Thymus (tissue), 11 donors: ENCODE data around the gene ACAD9. TPM values are rescaled to one million over a fixed set of nuclear protein-coding genes. Genes with fewer than 3 reads are reported as not detected.

Source experiments
- DNase-seq, 9 donors: peaks; one replicate each; pipeline ENCODE4 v3.0.0-alpha.2; 2013; ENCODE audit warnings: low spot score in 9 of 9, low read depth in 6 of 9, missing footprints in 1 of 9
- H3K27ac ChIP-seq, 2 donors: one replicate each; pipeline ENCODE4 v1.5.1; 2013; ENCODE audit warnings: control low read depth in 1 of 2, low read depth in 1 of 2, low read length in 1 of 2, mild to moderate bottlenecking in 1 of 2, moderate library complexity in 1 of 2
- H3K27me3 ChIP-seq, 2 donors: one replicate each; pipeline ENCODE4 v1.5.1; 2013; ENCODE audit warnings: low read length in 1 of 2; ENCODE audit not compliant: control insufficient read depth in 2 of 2, insufficient read depth in 1 of 2
- H3K36me3 ChIP-seq, 2 donors: one replicate each; pipeline ENCODE4 v1.5.1; 2013; ENCODE audit warnings: low read length in 1 of 2, mild to moderate bottlenecking in 1 of 2, moderate library complexity in 1 of 2; ENCODE audit not compliant: control insufficient read depth in 2 of 2, insufficient read depth in 2 of 2
- H3K4me1 ChIP-seq, 2 donors: one replicate each; pipeline ENCODE4 v1.5.1; 2013; ENCODE audit warnings: low read length in 2 of 2; ENCODE audit not compliant: control insufficient read depth in 2 of 2, insufficient read depth in 2 of 2
- H3K4me3 ChIP-seq, 2 donors: one replicate each; pipeline ENCODE4 v1.5.1; 2013; ENCODE audit warnings: low read length in 2 of 2, control low read depth in 1 of 2, mild to moderate bottlenecking in 1 of 2
- H3K9me3 ChIP-seq, 2 donors: one replicate each; pipeline ENCODE4 v1.5.1; 2013; ENCODE audit warnings: low read length in 1 of 2, mild to moderate bottlenecking in 1 of 2; ENCODE audit not compliant: control insufficient read depth in 2 of 2, insufficient read depth in 1 of 2
- WGBS: extraction: QIAGEN DNeasy Blood & Tissue Kit; methylation state at CpG from one replicate; pipeline ENCODE4 v1.1.7; 2013; 5-methylcytosine and 5-hydroxymethylcytosine counted together
- polyA plus RNA-seq: library from polyadenylated mRNA; stranded (reverse); fragments of 200-250 nt; gene quantifications from one replicate; pipeline ENCODE4 v1.2.3, GENCODE V29; 2013
- total RNA-seq: library from RNA; stranded (reverse); fragments of 120-200 nt; gene quantifications from one replicate; pipeline ENCODE4 v1.2.4, GENCODE V29; 2013
- donor health status: healthy.

ACAD9 gene
- total and polyA plus RNA-seq, 2 donors = 23.8 to 25.4 TPM

GRCh38 chr3:128845119-128845777, 34.2 kb upstream of the ACAD9 start:
- Histone ChIP-seq H3K27me3 (no peaks in the 10 kb centered on the region), H3K9me3 (peaks cover 0 to 3% of the 10 kb centered on the region in 2 donors), H3K4me3 (peak overlapping the region; percentile 45), H3K36me3 (no peaks in the 10 kb centered on the region), H3K27ac (peak overlapping the region in 1 of 2 donors; percentile 82), H3K4me1 (peaks cover 18 to 44% of the 10 kb centered on the region in 2 donors)
- DNase-seq = peak in 2 of 9 donors; percentile 17 to 32
- WGBS = 51% methylated on average over 14 of the region's 14 CpGs

GRCh38 chr3:128845778-128846485, 33.5 kb upstream of the ACAD9 start:
- H3K9me3 ChIP-seq = peaks cover 0 to 3% of the 10 kb centered on the region in 2 donors
- peak in 8 of 9 donors; percentile 49 to 88 (median 74) for DNase-seq
- 5% methylated on average over 32 of the region's 32 CpGs for WGBS
- H3K4me1 ChIP-seq = peaks cover 18 to 39% of the 10 kb centered on the region in 2 donors
- H3K27ac ChIP-seq = peak overlapping the region; percentile 61 to 82
- H3K4me3 ChIP-seq = peak overlapping the region; percentile 45
- no peaks in the 10 kb centered on the region for H3K27me3 ChIP-seq
- no peaks in the 10 kb centered on the region for H3K36me3 ChIP-seq

- 57% methylated on average over 13 of the region's 13 CpGs for WGBS
- H3K36me3 ChIP-seq = no peaks in the 10 kb centered on the region
- no peaks in the 10 kb centered on the region for H3K27me3 ChIP-seq
- peak overlapping the region; percentile 44 to 82 for H3K27ac ChIP-seq
- H3K4me3 ChIP-seq = peak overlapping the region in 1 of 2 donors; percentile 45
- H3K9me3 ChIP-seq = peaks cover 0 to 3% of the 10 kb centered on the region in 2 donors
- H3K4me1 ChIP-seq = peaks cover 18 to 37% of the 10 kb centered on the region in 2 donors
- DNase-seq = peak in 4 of 9 donors; percentile 48 to 65 (median 58)
Measured at GRCh38 chr3:128846486-128846891, 32.9 kb upstream of the ACAD9 start.

- no peaks in the 10 kb centered on the region for H3K27me3 ChIP-seq
- peaks cover 0 to 3% of the 10 kb centered on the region in 2 donors for H3K9me3 ChIP-seq
- H3K27ac ChIP-seq = no peak overlapping the region
- peaks cover 18 to 37% of the 10 kb centered on the region in 2 donors for H3K4me1 ChIP-seq
- no peaks in the 10 kb centered on the region for H3K36me3 ChIP-seq
- whole genome bisulfite sequencing = 97% methylated on average over 15 of the region's 15 CpGs
- DNase-seq = no peak
- no peak overlapping the region for H3K4me3 ChIP-seq
Measured at GRCh38 chr3:128847666-128848370, 31.6 kb upstream of the ACAD9 start.

GRCh38 chr3:128848936-128849335, 30.5 kb upstream of the ACAD9 start:
- WGBS = 98% methylated on average over 13 of the region's 13 CpGs
- DNase-seq = no peak
- H3K4me3 ChIP-seq = no peak overlapping the region
- H3K36me3 ChIP-seq = no peaks in the 10 kb centered on the region
- H3K27ac ChIP-seq = no peak overlapping the region
- peaks cover 18 to 37% of the 10 kb centered on the region in 2 donors for H3K4me1 ChIP-seq
- peaks cover 0 to 13% of the 10 kb centered on the region in 2 donors for H3K9me3 ChIP-seq
- H3K27me3 ChIP-seq = no peaks in the 10 kb centered on the region

GRCh38 chr3:128849911-128850455, 29.4 kb upstream of the ACAD9 start:
- Histone ChIP-seq H3K27me3 (no peaks in the 10 kb centered on the region), H3K4me3 (no peak overlapping the region), H3K9me3 (peaks cover 2 to 19% of the 10 kb centered on the region in 2 donors), H3K4me1 (peaks cover 18 to 33% of the 10 kb centered on the region in 2 donors), H3K36me3 (no peaks in the 10 kb centered on the region), H3K27ac (no peak overlapping the region)
- WGBS = 89% methylated on average over 11 of the region's 11 CpGs
- DNase-seq = no peak

GRCh38 chr3:128850544-128850943, 28.9 kb upstream of the ACAD9 start:
- 97% methylated on average over 9 of the region's 9 CpGs for WGBS
- H3K4me3 ChIP-seq = no peak overlapping the region
- H3K36me3 ChIP-seq = no peaks in the 10 kb centered on the region
- H3K27me3 ChIP-seq = no peaks in the 10 kb centered on the region
- H3K4me1 ChIP-seq = peaks cover 13 to 28% of the 10 kb centered on the region in 2 donors
- H3K27ac ChIP-seq = no peak overlapping the region
- DNase-seq = no peak
- peaks cover 2 to 19% of the 10 kb centered on the region in 2 donors for H3K9me3 ChIP-seq

- no peak for DNase-seq
- peaks cover 5 to 17% of the 10 kb centered on the region in 2 donors for H3K4me1 ChIP-seq
- H3K36me3 ChIP-seq = no peaks in the 10 kb centered on the region
- H3K9me3 ChIP-seq = peaks cover 2 to 23% of the 10 kb centered on the region in 2 donors
- H3K27ac ChIP-seq = no peak overlapping the region
- H3K27me3 ChIP-seq = no peaks in the 10 kb centered on the region
- 71% methylated on average over 4 of the region's 4 CpGs for WGBS
- H3K4me3 ChIP-seq = no peak overlapping the region
Measured at GRCh38 chr3:128851601-128852000, 27.8 kb upstream of the ACAD9 start.
